HT1080 (cell line): Measurements from ENCODE around the gene IDH3G. TPM values are rescaled to one million over a fixed set of nuclear protein-coding genes. Genes with fewer than 3 reads are reported as not detected.

Experiments
- DNase-seq: peaks from one replicate; pipeline ENCODE4 v3.0.0-alpha.2; 2015; ENCODE audit warnings: low read depth
- total RNA-seq: library from RNA; depleted of rRNA; stranded (reverse); fragments of >200 nt; shearing (Covaris generic); gene quantifications from 2 replicates; pipeline ENCODE4 v1.2.3, GENCODE V29; 2014

IDH3G gene
- total RNA-seq, 1 experiment from 2014 or later: 65.2 TPM

- no peak for DNase-seq
Observed at GRCh38 chrX:153773741-153774575, 20.2 kb downstream of the IDH3G start.

GRCh38 chrX:153773218-153773611, 21.0 kb downstream of the IDH3G start:
- no peak for DNase-seq

- no peak for DNase-seq
Observed at GRCh38 chrX:153772316-153773217, 21.6 kb downstream of the IDH3G start.

- no peak for DNase-seq
Observed at GRCh38 chrX:153771415-153772315, 22.5 kb downstream of the IDH3G start.

DNA sequence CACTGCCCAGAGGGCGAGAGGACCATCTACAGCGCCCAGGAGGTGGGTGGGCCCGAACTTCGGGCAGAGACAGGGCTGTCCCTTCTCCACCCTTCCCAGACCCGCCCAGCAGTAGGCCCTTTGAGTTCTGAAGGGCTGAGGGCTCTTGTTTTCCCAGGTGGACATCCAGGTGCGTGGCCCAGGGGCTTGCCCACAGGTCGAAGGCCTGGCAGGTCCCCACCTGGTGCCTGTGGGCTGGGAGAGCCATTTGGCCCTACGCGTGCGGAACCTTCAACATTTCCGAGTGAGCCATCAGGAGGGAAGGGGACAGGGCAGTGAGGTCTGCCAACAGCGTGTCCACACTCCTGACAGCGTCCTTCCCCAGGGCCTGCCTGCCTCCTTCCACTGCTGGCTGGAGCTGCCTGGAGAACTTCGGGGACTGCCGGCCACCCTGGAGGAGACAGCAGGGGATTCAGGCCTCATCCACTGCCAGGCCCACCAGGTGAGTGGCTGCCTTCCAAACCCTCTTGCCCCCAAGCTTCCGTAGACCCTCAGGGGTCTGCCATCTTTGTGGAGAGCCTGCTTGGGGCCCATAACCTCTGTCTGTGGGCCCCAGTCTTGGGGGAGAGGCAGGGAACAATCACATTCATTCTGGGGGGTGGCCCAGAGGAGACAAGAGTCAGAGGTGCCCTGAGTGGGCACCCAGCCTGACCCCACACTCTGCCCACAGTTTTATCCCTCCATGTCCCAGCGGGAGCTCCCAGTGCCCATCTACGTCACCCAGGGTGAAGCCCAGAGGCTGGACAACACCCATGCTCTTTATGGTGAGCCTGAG, 23.4 kb downstream of the IDH3G start:
- DNase-seq: no peak

DNA sequence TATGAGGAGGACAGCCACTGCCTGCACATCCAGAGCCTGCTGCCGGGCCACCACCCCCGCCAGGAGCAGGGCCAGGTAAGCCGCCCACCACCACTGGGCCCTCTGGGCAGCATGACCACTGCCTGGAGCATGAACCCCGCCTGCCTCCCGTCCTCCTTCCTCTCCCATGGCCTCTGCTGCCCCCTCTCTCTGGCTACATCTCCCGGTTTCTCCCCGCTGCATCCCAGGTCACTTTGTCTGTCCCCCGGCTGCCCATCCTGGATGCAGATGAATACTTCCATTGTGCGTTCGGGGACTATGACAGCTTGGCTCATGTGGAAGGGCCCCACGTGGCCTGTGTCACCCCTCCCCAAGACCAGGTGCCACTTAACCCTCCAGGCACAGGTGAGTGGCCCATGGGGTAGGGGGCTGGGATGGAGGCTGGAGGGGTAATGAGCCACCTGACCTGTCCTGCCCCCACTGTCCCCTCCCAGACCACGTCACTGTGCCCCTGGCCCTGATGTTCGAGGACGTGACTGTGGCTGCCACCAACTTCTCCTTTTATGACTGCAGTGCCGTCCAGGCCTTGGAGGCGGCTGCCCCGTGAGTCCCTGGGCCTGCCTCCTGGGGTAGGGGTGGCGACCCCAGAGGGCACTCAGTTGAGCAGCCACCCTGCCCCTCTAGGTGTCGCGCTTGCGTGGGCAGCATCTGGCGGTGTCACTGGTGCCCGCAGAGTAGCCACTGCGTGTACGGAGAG, 24.1 kb downstream of the IDH3G start:
- no peak for DNase-seq

- DNase-seq: no peak
Observed at GRCh38 chrX:153769158-153769864, 24.9 kb downstream of the IDH3G start.

DNA sequence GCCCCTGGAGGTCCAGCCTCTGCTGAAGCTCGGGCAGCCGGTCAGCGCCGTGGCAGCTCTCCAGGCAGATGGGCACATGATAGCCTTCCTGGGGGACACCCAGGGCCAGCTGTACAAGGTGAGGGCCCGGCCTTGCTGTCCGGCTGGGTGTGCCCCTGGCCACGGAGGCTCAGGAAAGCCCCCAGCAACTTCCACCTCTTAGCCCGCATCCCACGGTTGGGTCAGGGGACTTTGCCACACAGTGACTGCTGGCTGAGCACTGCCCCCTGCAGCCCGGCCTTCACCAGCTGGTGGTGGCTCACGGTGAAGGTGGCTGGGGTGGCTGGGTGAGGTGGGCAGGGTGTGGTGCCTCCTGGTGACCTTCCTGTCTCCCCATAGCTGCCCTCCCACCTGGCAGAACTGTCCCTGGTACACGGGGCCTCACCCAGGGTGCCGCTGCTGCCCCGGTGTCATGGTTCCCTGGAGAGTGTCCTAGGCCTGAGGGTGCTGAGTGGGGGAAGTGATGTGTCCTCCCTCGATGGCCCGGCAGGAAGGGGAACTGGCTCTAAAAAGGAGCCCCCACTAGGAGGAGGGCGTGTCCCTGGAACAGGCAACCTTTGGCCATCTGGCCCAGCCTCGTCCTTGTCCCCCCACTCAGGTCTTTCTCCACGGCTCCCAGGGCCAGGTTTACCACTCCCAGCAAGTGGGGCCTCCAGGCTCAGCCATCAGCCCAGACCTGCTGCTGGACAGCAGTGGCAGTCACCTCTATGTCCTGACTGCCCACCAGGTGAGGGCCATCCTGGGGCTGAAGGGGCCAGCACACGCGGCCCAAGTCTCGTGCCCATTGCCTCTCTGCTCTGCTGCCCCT, 25.6 kb downstream of the IDH3G start:
- no peak for DNase-seq

GRCh38 chrX:153767674-153768055, 26.5 kb downstream of the IDH3G start:
- no peak for DNase-seq

GRCh38 chrX:153766871-153767673, 27.1 kb downstream of the IDH3G start:
- no peak for DNase-seq

DNA sequence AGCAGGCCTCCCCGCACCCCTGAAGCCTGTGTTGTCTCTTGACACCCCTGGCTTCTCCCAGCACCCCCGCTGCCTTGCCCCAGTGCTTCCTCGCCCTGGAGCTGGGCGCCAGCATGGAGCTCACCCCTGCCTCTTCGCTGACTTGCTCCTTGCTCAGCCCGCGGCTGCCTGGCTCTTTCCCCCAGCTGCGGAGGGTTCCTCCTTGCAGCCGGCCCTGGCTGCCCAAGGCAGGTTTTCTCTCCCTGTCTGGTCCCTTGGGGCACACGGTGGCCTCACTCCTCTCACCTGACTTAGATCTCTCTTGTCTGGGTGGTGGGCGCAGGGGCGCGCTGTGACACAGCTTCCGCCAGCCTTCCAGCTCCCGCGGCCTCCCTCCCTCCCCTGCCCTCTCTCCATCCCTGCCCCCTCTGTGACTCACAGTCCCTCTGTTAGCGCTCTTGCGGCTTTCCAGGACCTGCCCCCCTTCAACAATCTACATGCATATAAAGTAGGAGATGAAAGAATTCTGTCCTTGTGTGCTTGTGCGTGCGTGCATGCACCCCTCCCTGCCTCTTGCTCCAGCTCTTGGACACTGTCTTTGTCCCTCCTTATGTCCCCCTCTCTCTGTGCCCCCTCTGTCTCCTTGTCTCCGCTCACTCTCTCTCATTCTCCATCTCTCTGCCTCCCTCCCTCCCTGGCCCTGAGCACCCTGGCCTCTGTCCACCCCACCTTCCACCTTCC, 27.9 kb downstream of the IDH3G start:
- DNase-seq: peak; percentile 77

DNA sequence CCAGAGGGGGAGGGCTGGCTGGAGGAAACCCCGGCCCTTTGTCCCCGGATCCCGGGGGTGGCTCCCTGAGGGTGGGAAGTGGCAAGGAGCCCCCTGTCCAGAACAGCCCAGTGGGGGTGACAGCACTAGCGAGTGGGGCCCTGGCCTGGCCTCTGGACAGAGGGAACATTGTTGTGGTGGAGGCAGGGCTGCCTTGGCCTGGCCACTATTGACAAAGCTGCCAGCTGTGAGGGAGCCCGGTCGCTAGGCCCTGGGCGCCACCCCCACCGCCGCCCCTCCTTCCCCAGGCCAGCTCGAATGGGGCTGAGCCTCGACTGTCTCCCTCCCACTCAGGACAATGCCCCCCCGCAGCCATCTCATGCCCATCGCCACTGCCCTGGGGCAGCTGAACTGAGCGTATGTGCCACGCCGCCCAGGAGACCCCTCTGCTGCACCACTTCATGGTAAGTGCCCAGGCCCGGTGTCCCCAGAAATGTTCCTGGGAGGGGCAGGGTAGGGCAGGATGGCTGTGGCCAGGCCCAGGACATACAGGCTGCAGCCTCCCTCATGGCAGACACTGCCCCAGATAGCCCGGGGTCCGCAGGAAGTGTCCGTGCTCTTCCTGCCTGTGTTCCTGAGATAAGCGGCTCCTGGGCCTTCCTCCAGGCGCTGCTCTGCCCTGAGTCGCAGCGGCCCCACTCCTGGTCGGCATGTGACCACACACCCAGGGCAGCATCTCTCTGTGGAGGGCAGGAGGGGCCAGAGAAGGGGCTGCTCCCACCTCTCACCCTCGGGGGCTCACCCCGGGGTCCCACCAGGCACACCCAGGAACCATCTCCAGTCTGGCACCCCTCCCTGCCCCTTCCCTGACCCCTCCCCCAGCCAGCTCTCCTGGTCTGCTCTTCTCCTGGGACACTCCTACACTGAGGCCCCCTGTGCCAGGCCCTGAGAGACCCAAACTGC, 28.8 kb downstream of the IDH3G start:
- DNase-seq: peak; percentile 23

GRCh38 chrX:153764786-153765137, 29.4 kb downstream of the IDH3G start:
- no peak for DNase-seq

DNA sequence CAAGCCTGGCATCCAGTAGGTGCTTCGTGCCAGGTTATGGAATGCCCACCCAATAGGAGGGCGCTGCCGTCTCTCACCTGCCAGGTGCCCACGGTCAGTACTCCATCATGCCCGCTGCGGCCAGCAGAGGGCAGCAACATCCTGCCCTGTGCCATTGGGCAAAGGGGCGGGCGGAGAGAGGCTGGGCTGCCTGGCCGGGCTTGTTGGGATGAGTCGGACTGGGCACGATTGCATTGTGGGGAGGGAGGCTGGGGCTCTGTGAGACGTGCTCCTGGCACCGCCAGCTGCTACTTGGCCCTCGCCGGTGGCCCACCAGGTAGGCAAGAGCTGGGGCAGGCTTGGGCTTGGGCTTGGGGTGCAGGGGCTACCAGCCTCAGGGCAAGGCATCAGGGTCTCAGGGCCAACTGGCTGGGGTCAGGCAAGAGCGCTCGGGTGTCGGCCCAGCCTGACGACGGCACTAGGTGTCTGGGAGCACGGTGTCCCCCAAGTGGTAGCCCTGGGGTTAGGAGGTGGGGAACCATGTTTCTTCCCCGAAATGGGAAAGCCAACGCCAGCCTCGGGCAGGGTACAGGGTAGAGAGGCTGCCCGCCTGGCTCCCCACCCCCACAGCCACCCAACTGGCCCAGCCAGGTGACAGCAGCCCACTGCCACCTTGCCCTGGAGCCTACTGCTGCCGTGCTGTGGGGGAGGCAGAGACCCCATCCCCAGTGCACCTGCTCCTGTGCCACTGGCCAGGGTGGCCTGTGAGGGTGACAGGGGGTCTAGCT, 30.0 kb downstream of the IDH3G start, which contains the start of gene PLXNB3:
PLXNB3 (plus strand) TSS at position 261 of the 767 bp plus-strand sequence. CDS start 1,287 bp downstream, outside the sequence.
- peak; percentile 69 for DNase-seq
